ENCODE data around the gene PDPK1.

DNA sequence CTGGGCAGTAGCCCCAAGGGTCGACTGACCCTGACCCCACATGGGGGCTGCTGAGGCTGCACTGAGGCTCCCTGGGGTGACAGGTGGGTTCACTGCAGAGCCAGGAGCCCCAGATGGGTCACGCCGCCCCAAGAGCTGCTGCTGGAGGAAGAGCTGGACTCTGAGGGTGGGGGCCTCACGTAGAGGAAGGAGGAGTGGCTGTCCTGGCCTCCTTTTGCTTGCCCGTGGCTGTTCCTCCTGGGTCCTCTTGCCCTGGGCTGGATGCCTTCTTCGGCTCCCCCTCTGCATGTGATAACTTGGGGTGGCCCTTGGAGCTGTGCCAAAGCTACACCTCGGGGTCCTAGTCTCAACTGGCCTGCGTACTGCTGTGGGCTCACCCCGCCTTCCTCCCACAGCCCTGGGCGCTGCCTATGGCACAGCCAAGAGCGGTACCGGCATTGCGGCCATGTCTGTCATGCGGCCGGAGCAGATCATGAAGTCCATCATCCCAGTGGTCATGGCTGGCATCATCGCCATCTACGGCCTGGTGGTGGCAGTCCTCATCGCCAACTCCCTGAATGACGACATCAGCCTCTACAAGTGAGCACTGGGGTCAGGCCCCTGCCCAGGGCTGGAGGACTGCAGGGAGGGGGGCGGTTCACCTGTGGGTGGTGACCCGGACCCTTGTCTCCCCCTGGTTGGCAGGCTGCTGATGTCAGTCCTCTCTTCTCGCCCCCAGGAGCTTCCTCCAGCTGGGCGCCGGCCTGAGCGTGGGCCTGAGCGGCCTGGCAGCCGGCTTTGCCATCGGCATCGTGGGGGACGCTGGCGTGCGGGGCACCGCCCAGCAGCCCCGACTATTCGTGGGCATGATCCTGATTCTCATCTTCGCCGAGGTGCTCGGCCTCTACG, 18.8 kb upstream of the PDPK1 start:
- TF ChIP-seq CTCF (IDR thresholded peaks at IDR 0.05) (no peak), POLR2A (IDR thresholded peaks at IDR 0.05) (no peak), POLR2AphosphoS5 (IDR thresholded peaks at IDR 0.05) (no peak)

Data from suprapubic skin (tissue), 4 donors.